WERI-Rb-1 (cell line): ENCODE measurements around the gene FABP1.

Source experiments
- DNase-seq: peaks from one replicate; pipeline ENCODE4 v3.0.0-alpha.2; 2020
- H3K27ac ChIP-seq: fragments of 250-450 bp; sonication (Bioruptor Pico); 2 replicates; pipeline ENCODE4 v1.5.1; 2020; ENCODE audit warnings: mild to moderate bottlenecking, moderate library complexity
- H3K27me3 ChIP-seq: fragments of 250-450 bp; sonication (Bioruptor Pico); 2 replicates; pipeline ENCODE4 v1.5.1; 2021; ENCODE audit warnings: mild to moderate bottlenecking, low read depth, moderate library complexity; ENCODE audit not compliant: insufficient read depth, severe bottlenecking
- H3K36me3 ChIP-seq: fragments of 250-450 bp; sonication (Bioruptor Pico); 2 replicates; pipeline ENCODE4 v1.5.1; 2020; ENCODE audit warnings: mild to moderate bottlenecking, moderate library complexity
- H3K4me3 ChIP-seq: 2 replicates; pipeline ENCODE4 v1.5.1; 2011; ENCODE audit warnings: low read depth, mild to moderate bottlenecking, control low read depth, low read length
- H3K9me3 ChIP-seq: fragments of 250-450 bp; sonication (Bioruptor Pico); 2 replicates; pipeline ENCODE4 v1.5.1; 2021; ENCODE audit warnings: mild to moderate bottlenecking, moderate library complexity; ENCODE audit not compliant: severe bottlenecking
- CTCF ChIP-seq: IDR thresholded peaks from 2 replicates; pipeline ENCODE4 v1.5.1; 2011; ENCODE audit warnings: low read depth, mild to moderate bottlenecking, control low read depth, inconsistent platforms, low read length

FABP1 gene

GRCh38 chr2:88108796-88109195 is 19.1 kb downstream of the FABP1 start:
- DNase-seq, result no peak
- no peaks in the 10 kb centered on the region for H3K36me3 ChIP-seq
- no peak for TF ChIP-seq CTCF

GRCh38 chr2:88100489-88100858 is 27.4 kb downstream of the FABP1 start:
- DNase-seq, result no peak
- Histone ChIP-seq H3K9me3 (no peaks in the 10 kb centered on the region), H3K27me3 (peaks cover 64% of the 10 kb centered on the region), H3K36me3 (no peaks in the 10 kb centered on the region), H3K27ac (no peak overlapping the region), H3K4me3 (no peak overlapping the region)
- TF ChIP-seq CTCF, result no peak

More at GRCh38 chr2:88108796-88109195, 19.1 kb downstream of the FABP1 start:
- H3K27me3 ChIP-seq, result peaks cover 79% of the 10 kb centered on the region
- no peak overlapping the region for H3K4me3 ChIP-seq
- no peaks in the 10 kb centered on the region for H3K9me3 ChIP-seq
- H3K27ac ChIP-seq, result no peak overlapping the region

- Histone ChIP-seq H3K27me3 (peaks cover 59% of the 10 kb centered on the region), H3K36me3 (no peaks in the 10 kb centered on the region), H3K9me3 (no peaks in the 10 kb centered on the region), H3K27ac (no peak overlapping the region), H3K4me3 (no peak overlapping the region)
- TF ChIP-seq CTCF, result no peak
- no peak for DNase-seq
Observed at GRCh38 chr2:88099798-88100488, 27.9 kb downstream of the FABP1 start.

GRCh38 chr2:88098558-88098900 is 29.3 kb downstream of the FABP1 start:
- H3K27me3 ChIP-seq, result peaks cover 53% of the 10 kb centered on the region
- H3K36me3 ChIP-seq, result no peaks in the 10 kb centered on the region
- no peak overlapping the region for H3K4me3 ChIP-seq
- no peaks in the 10 kb centered on the region for H3K9me3 ChIP-seq
- DNase-seq, result no peak
- H3K27ac ChIP-seq, result no peak overlapping the region
- TF ChIP-seq CTCF, result no peak

GRCh38 chr2:88097891-88098557 is 29.8 kb downstream of the FABP1 start:
- Histone ChIP-seq H3K9me3 (no peaks in the 10 kb centered on the region), H3K27ac (no peak overlapping the region), H3K36me3 (no peaks in the 10 kb centered on the region), H3K4me3 (no peak overlapping the region), H3K27me3 (peaks cover 50% of the 10 kb centered on the region)
- TF ChIP-seq CTCF, result no peak
- no peak for DNase-seq
